CD4-positive, alpha-beta T cell treated with Interleukin-17A for 4 hours (primary cell): ENCODE measurements around the gene RIMBP2.
"Not testable (repeated sequence)": the region's sequence is repeated elsewhere in the genome, so short reads cannot be mapped to it uniquely, and the experiment has no call there.

Source experiments
- DNase-seq: peaks from one replicate; pipeline ENCODE4 v3.0.0-alpha.2; 2020; ENCODE audit warnings: mixed read lengths

Gene RIMBP2, protein sequence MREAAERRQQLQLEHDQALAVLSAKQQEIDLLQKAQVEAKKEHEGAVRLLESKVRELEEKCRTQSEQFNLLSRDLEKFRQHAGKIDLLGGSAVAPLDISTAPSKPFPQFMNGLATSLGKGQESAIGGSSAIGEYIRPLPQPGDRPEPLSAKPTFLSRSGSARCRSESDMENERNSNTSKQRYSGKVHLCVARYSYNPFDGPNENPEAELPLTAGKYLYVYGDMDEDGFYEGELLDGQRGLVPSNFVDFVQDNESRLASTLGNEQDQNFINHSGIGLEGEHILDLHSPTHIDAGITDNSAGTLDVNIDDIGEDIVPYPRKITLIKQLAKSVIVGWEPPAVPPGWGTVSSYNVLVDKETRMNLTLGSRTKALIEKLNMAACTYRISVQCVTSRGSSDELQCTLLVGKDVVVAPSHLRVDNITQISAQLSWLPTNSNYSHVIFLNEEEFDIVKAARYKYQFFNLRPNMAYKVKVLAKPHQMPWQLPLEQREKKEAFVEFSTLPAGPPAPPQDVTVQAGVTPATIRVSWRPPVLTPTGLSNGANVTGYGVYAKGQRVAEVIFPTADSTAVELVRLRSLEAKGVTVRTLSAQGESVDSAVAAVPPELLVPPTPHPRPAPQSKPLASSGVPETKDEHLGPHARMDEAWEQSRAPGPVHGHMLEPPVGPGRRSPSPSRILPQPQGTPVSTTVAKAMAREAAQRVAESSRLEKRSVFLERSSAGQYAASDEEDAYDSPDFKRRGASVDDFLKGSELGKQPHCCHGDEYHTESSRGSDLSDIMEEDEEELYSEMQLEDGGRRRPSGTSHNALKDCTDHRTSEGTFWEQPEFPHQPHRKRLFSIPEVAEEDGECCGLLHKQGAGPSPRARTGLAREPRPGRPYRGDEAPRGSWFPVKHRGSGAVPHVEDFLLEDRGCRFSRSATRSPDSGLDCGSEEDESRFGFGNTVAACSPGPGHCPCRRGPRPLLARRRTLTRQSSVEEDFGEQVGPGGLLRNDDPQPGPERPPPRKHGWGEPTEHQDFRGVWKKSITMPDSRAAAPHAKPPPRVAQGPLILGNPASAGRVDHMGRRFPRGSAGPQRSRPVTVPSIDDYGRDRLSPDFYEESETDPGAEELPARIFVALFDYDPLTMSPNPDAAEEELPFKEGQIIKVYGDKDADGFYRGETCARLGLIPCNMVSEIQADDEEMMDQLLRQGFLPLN (N-terminal part only)

DNA sequence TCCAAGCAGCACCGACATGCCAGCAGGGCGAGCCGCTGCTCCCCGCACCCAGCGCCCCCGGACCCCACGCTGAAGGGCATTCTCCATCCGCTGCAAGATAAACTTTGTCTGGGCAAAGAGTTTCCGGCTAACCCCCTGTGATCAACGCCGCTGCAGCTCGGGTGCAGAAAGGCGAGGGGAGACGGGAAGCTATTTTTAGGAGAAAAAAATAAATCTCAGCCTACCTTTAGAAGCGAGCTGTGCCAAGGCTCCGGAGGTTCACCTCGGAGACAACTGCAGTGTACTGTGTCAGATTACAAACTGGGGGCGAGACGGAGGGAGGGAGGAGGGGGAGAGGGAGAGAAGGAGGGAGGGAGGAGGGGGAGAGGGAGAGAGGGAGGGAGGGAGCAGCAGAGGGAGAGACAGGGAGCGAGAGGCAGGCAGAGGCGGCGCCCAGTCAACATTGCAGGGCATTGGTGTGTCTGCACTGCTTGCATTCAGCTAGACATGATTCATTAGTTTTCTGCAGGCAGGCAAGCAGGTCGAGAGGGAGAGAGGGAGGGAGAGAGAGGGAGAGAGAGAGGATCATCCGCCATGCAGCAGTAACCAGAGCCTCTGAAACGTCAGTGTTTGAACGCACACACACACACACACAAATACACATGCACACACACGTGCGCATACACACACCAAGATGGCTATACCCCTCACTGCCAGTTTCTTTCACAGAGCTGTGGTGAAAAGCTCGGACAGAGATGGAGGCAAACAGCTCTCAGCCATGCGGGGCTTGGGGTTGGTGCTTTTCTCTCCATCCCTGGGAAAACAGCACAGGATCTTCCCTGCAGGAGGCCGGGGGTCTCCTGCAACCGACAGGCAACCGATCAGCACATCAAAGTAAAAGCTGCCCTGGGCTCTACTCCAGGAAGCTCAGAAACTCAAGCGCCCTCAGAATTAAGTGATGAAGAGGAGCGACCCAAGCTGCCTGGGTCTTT, at the start of gene RIMBP2:
Gene RIMBP2, minus strand, starts transcription at position 302 of the 971 bp plus-strand sequence. CDS start 237,286 bp downstream, outside the sequence.
- no peak for DNase-seq

DNA sequence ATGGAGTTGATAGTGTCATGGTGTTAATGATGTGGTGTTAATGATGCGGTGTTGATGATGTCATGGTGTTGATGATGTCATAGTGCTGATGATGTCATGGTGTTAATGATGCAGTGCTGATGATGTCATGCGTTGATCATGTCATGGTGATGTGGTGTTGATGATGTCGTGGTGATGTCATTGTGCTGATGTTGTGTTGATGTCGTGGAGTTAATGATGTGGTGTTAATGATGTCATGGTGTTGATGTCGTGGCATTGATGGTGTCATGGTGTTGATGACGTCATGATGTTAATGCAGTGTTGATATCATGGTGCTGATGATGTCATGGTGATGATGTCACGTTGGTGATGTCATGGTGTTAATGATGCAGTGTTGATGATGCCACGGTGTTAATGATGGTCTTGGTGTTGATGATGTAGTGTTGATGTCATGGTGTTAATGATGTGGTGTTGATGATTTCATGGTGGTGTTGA, 49.1 kb upstream of the RIMBP2 start:
- DNase-seq, result no peak

DNA sequence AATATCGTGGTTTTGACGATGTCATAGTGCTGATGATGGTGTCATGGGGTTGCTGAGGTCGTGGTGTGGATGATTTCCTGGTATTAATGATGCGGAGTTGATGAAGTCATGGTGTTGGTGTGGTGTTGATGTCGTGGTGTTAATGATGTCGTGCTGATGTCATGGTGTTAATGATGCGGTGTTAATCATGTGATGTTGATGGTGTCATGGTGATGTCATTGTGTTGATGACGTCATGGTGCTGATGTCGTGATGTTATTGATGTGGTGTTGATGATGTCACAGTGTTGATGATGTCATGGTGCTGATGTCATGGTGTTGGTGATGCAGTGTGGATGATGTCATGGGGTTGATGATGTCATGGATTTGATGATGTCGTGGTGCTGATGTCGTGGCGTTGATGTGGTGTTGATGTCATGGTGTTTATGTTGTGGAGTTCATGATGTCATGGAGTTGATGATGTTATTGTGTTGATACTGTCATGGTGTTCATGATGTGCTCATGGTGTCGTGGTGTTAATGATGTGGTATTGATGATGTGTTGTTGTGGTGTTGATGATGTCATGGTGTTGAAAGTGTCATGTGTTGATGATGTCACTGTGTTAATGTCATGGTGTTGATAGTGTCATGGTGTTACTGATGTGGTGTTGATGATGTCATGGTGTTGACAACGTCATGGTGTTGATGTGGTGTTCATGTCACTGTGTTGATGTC, 48.5 kb upstream of the RIMBP2 start:
- no peak for DNase-seq

DNA sequence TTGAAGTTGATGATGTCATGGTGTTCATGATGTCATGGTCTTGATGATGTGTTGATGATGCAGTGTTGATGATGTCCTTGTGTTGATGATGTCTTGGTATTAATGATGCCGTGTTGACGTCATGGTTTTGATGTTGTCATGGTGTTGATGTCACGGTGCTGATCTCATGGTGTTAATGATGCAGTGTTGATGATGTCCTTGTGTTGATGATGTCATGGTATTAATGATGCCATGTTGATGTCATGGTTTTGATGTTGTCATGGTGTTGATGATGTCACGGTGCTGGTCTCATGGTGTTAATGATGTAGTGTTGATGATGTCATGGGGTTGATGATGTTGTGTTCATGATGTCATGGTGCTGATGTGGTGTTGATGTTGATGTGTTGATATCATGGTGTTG, 48.0 kb upstream of the RIMBP2 start:
- DNase-seq, result no peak

DNA sequence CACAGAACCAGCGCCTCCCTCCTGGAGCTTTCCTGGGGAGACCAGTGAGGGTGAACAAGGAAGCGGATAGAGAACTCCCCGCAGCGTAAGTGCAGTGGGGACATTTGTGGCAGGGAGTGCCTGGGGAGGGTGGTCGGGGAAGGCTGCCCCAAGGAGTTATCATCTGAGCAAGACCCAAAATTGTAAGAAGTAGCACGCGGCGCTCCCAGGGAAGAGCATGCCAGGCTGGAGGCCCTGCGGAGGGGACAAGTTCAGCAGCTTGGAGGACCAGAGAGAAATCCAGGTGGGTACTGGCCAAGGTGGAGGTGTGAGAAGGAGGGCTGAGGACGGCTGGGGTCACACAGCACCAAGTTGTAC, 46.2 kb upstream of the RIMBP2 start:
- DNase-seq, result no peak

DNA sequence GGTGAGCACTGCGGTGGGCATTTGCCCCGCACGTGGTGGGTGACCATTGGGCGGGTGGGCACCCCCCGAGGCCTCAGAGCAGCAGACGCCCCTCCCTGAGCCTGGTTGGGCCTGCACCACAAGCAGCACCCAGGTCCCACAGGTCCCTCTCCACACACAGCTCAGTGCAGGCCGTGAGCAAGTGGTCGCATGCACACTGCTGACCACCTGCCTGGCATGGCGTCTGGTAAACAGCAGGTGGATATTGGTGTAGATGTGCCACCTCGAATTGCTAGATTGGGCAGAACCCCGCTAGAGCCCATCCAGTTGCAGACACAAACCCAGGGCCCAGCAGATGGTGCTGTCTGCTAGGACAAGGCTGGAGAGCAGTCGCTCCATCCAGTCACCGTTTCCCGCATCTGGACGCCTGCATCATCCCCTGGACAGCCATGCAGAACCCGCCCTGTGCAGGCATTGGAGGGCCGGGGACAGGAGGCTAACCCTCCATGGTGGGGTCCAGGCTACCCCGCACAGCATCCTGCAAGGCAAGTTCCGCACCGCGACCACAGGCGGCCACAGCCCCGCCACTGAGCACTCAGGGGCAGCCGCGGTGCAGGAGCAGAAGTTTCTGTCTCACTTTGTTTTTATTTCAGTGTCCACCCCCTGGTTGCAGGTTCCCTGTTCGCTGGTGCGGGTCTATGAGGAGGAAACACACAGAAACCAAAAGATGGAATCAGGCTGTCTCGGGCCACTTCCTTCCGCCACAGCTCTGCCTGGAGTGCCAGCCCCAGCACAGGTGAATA, 45.6 kb upstream of the RIMBP2 start:
- peak; percentile 69 for DNase-seq

DNA sequence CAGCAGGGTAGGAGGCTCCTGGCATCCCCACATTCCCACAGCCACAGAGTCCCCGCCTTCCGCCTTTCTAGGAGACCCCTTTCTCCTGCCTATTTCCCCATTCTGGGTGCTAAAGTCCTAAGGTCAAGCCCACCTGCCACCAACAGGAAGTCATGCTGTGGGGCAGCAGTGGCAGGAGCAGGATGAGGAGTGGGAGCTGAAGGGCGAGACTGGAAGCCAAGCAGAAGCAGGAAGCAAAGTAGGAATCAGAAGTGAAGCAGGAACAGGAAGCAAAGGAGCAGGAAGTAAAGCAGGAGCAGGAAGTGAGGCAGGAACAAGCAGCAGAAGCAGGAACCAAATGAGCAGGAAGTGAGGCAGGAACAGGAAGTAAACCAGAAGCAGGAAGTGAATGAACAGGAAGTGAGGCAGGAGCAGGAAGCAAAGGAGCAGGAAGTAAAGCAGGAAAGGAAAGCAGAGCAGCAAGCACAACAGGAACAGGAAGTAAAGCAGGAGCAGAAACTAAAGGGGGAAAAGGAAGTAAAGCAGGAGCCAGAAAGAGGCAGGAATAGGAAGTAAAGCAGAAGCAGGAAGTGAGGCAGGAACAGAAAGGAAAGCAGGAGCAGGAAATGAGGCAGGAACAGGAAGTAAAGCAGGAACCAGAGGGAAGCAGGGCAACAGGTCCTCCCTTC, 38.3 kb upstream of the RIMBP2 start:
- no peak for DNase-seq

DNA sequence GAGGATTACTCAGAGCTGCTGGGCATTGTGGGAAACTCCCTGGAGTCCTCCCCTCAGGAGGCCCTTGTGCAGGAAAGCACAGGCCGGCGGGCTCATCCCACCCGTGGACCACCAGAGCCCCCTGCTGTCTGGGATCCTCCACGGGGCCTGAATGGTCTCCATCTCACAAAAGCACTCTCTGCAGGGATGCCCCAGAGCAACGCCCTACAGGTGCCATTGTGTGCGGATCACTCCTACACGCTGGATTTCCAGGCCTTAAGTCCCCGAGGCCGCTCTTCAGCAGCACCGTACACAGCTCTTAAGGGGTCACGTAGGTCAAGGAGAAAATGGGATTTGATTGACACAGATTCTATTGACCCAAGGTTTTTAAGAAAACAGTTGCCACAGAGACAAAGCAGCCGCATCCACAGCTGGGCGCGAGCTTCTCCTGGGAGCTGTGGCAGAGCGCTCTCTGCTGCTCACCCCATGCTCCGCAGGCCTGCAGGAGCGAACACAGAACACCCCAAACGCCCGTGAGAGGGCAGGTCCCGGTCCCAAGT, 36.7 kb upstream of the RIMBP2 start:
- no peak for DNase-seq

DNA sequence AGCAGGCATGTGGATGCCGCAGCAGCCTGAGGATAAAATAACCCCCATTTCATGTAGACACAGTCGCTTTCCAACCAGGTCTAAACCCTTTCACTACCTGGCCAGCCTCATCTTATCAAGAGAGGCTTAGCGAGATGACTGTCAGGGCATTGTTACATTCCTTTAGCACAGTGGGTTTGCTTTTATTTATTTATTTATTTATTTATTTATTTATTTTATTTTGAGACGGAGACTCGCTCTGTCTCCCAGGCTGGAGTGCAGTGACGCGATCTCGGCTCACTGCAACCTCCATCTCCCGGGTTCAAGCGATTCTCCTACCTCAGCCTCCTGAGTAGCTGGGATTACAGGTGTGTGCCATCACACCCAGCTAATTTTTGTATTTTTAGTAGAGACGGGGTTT, 35.9 kb upstream of the RIMBP2 start:
- DNase-seq, result not testable (repeated sequence)

DNA sequence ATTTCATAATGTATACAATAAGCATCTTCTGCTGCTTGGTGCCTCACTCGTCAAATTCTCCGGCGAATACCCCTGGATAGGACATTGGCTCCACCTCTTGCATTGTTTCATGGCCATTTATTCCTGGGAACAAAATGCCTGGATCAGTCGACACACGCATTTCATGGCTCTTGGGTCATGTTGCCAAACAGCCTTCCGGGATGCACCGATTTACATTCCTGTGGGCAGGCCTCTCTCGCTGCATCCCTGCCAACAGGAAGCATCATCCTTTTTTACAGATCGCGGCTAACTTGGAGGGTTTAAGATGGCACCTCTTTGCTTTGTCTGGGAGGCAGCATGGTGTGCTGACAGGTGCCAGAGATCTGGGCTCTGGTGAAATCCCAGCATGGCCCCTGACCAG, 32.7 kb upstream of the RIMBP2 start:
- DNase-seq, result no peak

DNA sequence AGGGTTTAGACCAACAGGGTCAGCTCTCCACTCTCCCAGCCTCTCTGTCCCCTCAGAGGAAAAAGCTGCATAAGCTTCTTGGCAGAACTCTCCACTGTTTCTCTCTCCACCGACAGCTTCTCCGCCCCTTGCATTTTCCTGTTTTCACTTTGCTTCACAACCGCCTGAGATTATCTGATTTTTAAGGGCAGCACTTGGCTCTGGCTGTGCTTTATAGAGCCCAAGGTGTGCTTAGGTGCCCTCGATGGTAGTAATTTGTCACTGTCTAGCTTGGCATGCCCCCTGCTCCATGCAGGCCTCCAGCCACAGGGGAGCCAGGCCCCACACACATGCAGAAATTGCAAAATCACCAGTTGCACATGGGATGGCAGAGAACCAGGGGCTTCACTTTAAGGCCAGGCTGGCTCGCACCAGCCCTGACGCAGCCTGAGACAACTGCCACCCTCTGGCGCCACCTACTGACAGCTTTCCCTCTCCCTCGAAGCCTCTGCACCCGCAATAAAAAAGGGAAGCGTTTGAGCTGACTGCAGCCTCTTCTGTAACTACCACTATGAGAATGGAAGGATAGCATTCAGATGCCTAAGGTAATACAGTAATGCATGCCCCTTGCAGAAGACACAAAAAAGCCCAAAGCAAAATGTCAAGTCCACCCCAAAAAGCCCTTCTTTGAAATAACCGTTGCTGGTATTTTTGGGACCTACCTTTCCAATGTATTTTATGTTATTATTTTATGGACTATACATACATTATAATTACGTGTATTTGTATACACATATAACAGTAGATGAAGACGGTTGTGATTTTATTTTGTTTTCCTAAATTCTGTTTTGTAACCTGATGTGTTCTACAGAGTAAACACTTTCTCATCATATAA, 32.0 kb upstream of the RIMBP2 start:
- DNase-seq, result peak; percentile 79

DNA sequence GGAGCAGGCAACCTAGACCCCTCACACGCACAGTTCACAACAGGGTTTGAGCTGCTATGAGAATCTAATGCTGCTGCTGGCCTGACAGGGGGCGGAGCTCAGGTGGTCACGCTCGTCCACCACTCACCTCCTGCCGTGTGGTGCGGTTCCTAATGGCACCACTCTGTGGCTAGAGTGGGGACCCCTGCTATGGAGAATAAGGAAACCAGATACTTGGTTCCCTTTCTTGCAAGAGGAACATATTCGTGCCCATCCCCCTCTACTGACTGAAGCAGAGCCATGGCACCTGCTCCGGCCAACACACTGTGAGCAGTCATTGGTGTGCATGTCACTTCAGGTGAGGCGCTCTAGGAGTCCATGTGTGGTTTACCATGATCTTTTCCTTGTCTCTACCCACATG, 30.4 kb upstream of the RIMBP2 start:
- no peak for DNase-seq

DNA sequence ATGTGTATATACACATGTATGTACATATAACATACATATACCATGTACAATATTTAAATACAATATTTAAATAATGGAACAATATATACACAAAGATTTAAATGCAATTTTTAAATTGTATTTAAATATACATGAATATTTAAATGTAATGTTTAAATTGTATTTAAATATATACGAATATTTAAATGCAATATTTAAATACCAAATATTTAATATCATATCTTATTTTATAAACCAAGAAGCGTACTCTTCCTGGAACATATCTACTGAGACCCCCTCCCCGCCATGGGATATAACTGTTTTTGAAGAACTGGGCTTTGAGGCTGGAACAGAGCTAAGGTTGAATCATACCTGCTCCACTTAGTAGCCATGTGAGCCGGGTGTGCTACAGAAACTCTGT, 29.8 kb upstream of the RIMBP2 start:
- no peak for DNase-seq

DNA sequence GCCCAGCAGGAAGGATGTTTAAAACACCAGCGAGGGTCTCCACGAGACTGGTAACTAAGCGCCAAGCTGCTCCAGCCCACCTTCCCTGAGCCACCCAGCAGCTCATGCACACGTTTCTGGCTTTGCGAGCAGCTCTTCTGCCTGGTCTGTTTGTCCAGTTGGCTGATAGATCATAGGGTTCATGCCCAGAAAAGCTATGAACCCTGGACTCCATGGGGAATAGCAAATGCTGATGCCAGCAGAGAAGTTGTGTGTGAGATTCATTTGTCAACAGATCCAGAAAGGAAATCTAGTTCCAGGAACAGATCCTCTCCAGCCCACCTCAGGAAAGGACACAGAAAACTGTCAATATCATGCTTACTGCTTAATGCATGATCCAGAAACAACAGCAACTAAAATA, 28.2 kb upstream of the RIMBP2 start:
- DNase-seq, result no peak

DNA sequence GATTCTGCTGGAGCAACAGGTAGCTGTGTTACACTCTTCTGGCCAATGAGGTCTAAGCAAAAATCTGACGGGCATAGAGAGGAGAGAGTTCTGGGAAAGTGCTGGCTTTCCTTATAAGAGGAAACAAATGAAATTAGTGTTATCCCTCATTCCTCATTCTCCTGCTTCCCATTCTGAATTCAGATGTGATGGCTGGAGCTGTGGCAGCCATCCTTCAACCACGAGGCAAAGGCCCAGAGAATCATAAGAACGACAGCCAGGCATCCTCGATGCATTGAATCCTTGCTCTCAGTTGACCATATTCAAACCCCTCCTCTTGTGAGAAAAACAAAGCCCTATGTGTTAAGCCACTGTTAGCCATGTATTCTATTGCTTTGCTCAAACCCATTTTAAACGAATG, 27.5 kb upstream of the RIMBP2 start:
- no peak for DNase-seq

DNA sequence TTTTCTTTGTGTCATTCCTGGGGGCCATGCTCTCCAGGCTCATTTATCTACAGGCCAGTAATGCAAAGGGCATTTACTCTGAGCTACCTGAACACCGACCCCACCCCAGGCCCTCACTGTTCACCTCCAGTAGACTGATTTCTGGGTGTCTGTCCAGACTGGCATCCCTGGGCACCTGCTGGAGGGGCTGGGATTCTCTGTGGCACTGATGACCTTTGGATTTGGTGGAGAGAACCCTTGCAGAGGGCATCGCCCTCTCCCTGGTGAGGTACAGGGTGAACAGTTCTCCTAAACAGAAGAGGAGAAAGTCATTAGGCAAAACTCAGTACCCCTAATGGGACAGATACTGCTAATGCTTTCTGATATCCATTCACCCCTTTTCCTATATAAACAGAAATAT, 27.1 kb upstream of the RIMBP2 start:
- no peak for DNase-seq

DNA sequence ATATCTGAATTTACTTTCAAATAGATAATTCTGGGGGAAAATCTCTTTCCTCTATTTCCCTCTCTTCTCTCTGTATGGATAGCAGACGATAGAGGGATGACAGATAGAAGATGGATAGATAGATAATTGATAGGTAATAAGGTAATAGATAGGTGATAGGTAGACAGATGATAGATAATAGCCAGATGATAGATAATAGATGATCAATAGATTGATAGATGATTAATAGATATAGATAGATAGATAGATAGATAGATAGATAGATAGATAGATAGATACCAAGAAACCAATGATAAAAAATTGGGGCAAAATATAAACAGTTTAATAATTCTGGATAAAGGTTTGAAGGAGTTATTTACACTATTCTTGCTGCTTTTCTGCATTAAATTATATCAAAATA, 26.6 kb upstream of the RIMBP2 start:
- DNase-seq, result no peak

DNA sequence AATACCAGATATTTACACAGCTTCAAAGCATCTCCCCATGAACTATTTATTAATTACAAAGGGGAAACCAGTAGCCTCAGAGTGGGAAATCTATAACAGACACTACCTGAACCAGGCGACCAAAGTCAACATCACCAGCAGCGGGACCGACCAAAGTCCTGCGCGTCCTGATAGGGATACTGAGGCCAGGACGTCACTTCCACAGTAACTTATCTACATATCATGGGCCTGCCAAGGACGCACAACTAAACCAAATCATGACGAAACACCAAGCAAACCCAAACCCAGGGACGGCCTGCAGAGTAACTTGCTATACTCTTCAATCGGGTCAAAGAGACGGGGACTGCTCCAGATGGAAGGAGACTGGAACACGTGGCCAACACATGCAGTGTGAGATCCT, 26.0 kb upstream of the RIMBP2 start:
- DNase-seq, result no peak

DNA sequence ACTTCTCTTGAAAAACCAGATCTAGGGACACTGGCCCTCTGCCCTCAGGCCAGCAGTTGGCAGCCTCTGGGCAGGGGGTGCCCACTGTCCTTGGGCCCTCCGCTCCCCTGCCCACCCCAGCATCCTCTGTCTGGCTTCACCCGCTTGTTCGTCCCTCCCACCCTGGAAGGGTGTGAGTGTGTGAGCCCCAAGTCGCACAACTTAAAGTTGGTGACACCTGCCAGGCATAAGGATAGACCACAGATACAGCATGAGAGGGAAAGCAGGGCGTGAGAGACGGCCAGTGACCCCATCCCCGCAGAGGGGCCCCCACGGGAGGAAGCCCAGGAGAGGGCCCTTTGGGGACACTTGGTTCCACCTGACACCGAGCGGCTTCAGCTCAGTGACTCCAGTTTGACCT, 23.5 kb upstream of the RIMBP2 start:
- no peak for DNase-seq
